ENCODE results near the gene SCAMP1.

GRCh38 chr5:78399116-78399515 is 38.7 kb downstream of the SCAMP1 start:
- no peak for TF ChIP-seq POLR2A (IDR thresholded peaks at IDR 0.05)
- no peak for TF ChIP-seq CTCF (IDR thresholded peaks at IDR 0.05)

Data from uterus (tissue), 2 donors.